OCI-M1 (cell line): Measurements from ENCODE around the gene SLC2A4.

Experiments
- DNase-seq: peaks from one replicate; lab custom pipeline; 2025; lab: John Stamatoyannopoulos, UW

SLC2A4 gene

GRCh38 chr17:7248796-7249195 is 32.7 kb upstream of the SLC2A4 start:
- DNase-seq, result no peak

GRCh38 chr17:7249214-7249613 is 32.3 kb upstream of the SLC2A4 start:
- DNase-seq, result no peak

- peak; percentile 29 for DNase-seq
These were observed 31.7 kb upstream of the SLC2A4 start for GRCh38 chr17:7249830-7250229.

- DNase-seq, result peak; percentile 44
These were observed 30.6 kb upstream of the SLC2A4 start for GRCh38 chr17:7250695-7251627.

- peak; percentile 100 for DNase-seq
These were observed 29.8 kb upstream of the SLC2A4 start, which contains the start of gene CTDNEP1 for GRCh38 chr17:7251661-7252175. TSS of gene CTDNEP1 (minus strand) at chr17:7251734. CDS start at chr17:7251296, 438 bp downstream.

GRCh38 chr17:7252176-7253043 is 29.1 kb upstream of the SLC2A4 start, which contains the start of gene ELP5:
TSS of gene ELP5 (plus strand) at chr17:7252215. CDS start at chr17:7252551, 336 bp downstream.
- peak; percentile 98 for DNase-seq

GRCh38 chr17:7253082-7253481 is 28.4 kb upstream of the SLC2A4 start:
- DNase-seq, result no peak

- no peak for DNase-seq
These were observed 27.0 kb upstream of the SLC2A4 start for GRCh38 chr17:7254511-7254910.

GRCh38 chr17:7256766-7257456 is 24.6 kb upstream of the SLC2A4 start:
- DNase-seq, result no peak

- peak; percentile 41 for DNase-seq
These were observed 22.6 kb upstream of the SLC2A4 start for GRCh38 chr17:7258731-7259554.

- DNase-seq, result no peak
These were observed 22.0 kb upstream of the SLC2A4 start for GRCh38 chr17:7259555-7259889.

- DNase-seq, result no peak
These were observed 21.4 kb upstream of the SLC2A4 start for GRCh38 chr17:7260151-7260550.

- peak; percentile 71 for DNase-seq
These were observed 20.7 kb upstream of the SLC2A4 start for GRCh38 chr17:7260651-7261378.

GRCh38 chr17:7261379-7262191 is 19.9 kb upstream of the SLC2A4 start:
- DNase-seq, result no peak

GRCh38 chr17:7262192-7262934 is 19.2 kb upstream of the SLC2A4 start, which contains the start of gene CLDN7:
TSS of gene CLDN7 (minus strand) at chr17:7262478. CDS start at chr17:7262043, 435 bp downstream.
- DNase-seq, result no peak

- DNase-seq, result peak; percentile 83
These were observed 18.4 kb upstream of the SLC2A4 start for GRCh38 chr17:7262935-7263800.

GRCh38 chr17:7263801-7264078 is 17.8 kb upstream of the SLC2A4 start:
- DNase-seq, result no peak

GRCh38 chr17:7266784-7267183 is 14.7 kb upstream of the SLC2A4 start:
- peak; percentile 18 for DNase-seq
